ENCODE measurements around the gene METTL8.
"Not testable (repeated sequence)": the region's sequence is repeated elsewhere in the genome, so short reads cannot be mapped to it uniquely, and the experiment has no call there.

Gene METTL8

GRCh38 chr2:171387052-171387451 lies 46.7 kb downstream of the METTL8 start:
- DNase-seq (ENCODE audit: extremely low spot score), result no peak
- TF ChIP-seq ELF4 (IDR thresholded peaks at IDR 0.05) (no peak), ARNT (IDR thresholded peaks at IDR 0.05) (no peak), PKNOX1 (IDR thresholded peaks at IDR 0.05) (no peak), BHLHE40 (IDR thresholded peaks at IDR 0.05; ENCODE audit: borderline replicate concordance) (no peak), ZNF384 (IDR thresholded peaks at IDR 0.05) (no peak), CTBP1 (IDR thresholded peaks at IDR 0.05; ENCODE audit: borderline replicate concordance) (no peak)
- POLR2A ChIA-PET, result no interaction called here
- CTCF ChIA-PET, result interaction anchor here (0.6 kb wide), 2 partner anchors 8 to 1682 kb away, joined by 3 read pairs; no protein-coding TSS in a partner anchor

- ChIA-PET CTCF (interaction anchor here (0.6 kb wide), 1 partner anchor 1682 kb away, joined by 3 read pairs; no protein-coding TSS in a partner anchor), POLR2A (no interaction called here)
- DNase-seq (ENCODE audit: extremely low spot score), result no peak
- TF ChIP-seq TARDBP (IDR thresholded peaks at IDR 0.05) (no peak), NFRKB (IDR thresholded peaks at IDR 0.05) (no peak), CTBP1 (IDR thresholded peaks at IDR 0.05; ENCODE audit: borderline replicate concordance) (no peak), FOXA1 (IDR thresholded peaks at IDR 0.05) (no peak), ARNT (IDR thresholded peaks at IDR 0.05) (no peak), SP1 (IDR thresholded peaks at IDR 0.05) (no peak), SUZ12 (IDR thresholded peaks at IDR 0.05) (no peak)
These were observed 47.2 kb downstream of the METTL8 start for GRCh38 chr2:171386627-171387026.

GRCh38 chr2:171383134-171383533 lies 50.7 kb downstream of the METTL8 start:
- ChIA-PET POLR2A (interaction anchor here (0.6 kb wide), 1 partner anchor 10 kb away, joined by 3 read pairs; no protein-coding TSS in a partner anchor), CTCF (no interaction called here)

GRCh38 chr2:171382175-171382574 lies 51.6 kb downstream of the METTL8 start:
- POLR2A ChIA-PET; DNase-seq (ENCODE audit: extremely low spot score); CTCF ChIA-PET: not testable (repeated sequence)

More at GRCh38 chr2:171383134-171383533, 50.7 kb downstream of the METTL8 start:
- no peak for DNase-seq (ENCODE audit: extremely low spot score)
- no peak for TF ChIP-seq SP1 (IDR thresholded peaks at IDR 0.05)
- TF ChIP-seq HDGF (IDR thresholded peaks at IDR 0.05; ENCODE audit: borderline replicate concordance), result no peak
- TF ChIP-seq FOXM1 (IDR thresholded peaks at IDR 0.05; ENCODE audit: borderline replicate concordance), result no peak
- TF ChIP-seq TARDBP (IDR thresholded peaks at IDR 0.05), result no peak
- no peak for TF ChIP-seq FOXK2 (IDR thresholded peaks at IDR 0.05)
- no peak for TF ChIP-seq FOXA1 (IDR thresholded peaks at IDR 0.05)
- no peak for TF ChIP-seq BHLHE40 (IDR thresholded peaks at IDR 0.05; ENCODE audit: borderline replicate concordance)
- no peak for TF ChIP-seq PKNOX1 (IDR thresholded peaks at IDR 0.05)
- TF ChIP-seq NFRKB (IDR thresholded peaks at IDR 0.05), result no peak
- no peak for TF ChIP-seq ELF4 (IDR thresholded peaks at IDR 0.05)
- TF ChIP-seq ARNT (IDR thresholded peaks at IDR 0.05), result no peak
- no peak for TF ChIP-seq L3MBTL2 (conservative IDR thresholded peaks at IDR 0.05)
- no peak for TF ChIP-seq LEF1 (IDR thresholded peaks at IDR 0.05; ENCODE audit: borderline replicate concordance)
- TF ChIP-seq SUZ12 (IDR thresholded peaks at IDR 0.05), result no peak
- no peak for TF ChIP-seq CTBP1 (IDR thresholded peaks at IDR 0.05; ENCODE audit: borderline replicate concordance)
- no peak for TF ChIP-seq ZNF384 (IDR thresholded peaks at IDR 0.05)

GRCh38 chr2:171377852-171378251 lies 55.9 kb downstream of the METTL8 start:
- DNase-seq (ENCODE audit: extremely low spot score); POLR2A ChIA-PET; CTCF ChIA-PET: not testable (repeated sequence)

GRCh38 chr2:171367692-171368091 lies 66.1 kb downstream of the METTL8 start:
- TF ChIP-seq ARNT (IDR thresholded peaks at IDR 0.05), result no peak
- no peak for TF ChIP-seq PKNOX1 (IDR thresholded peaks at IDR 0.05)
- TF ChIP-seq FOXM1 (IDR thresholded peaks at IDR 0.05; ENCODE audit: borderline replicate concordance), result no peak
- TF ChIP-seq ELF4 (IDR thresholded peaks at IDR 0.05), result no peak
- TF ChIP-seq SUZ12 (IDR thresholded peaks at IDR 0.05), result no peak
- TF ChIP-seq TARDBP (IDR thresholded peaks at IDR 0.05), result no peak
- TF ChIP-seq NFRKB (IDR thresholded peaks at IDR 0.05), result no peak
- no peak for TF ChIP-seq CTBP1 (IDR thresholded peaks at IDR 0.05; ENCODE audit: borderline replicate concordance)
- TF ChIP-seq LEF1 (IDR thresholded peaks at IDR 0.05; ENCODE audit: borderline replicate concordance), result no peak
- no peak for TF ChIP-seq BHLHE40 (IDR thresholded peaks at IDR 0.05; ENCODE audit: borderline replicate concordance)
- POLR2A ChIA-PET, result no interaction called here
- no peak for DNase-seq (ENCODE audit: extremely low spot score)
- CTCF ChIA-PET, result no interaction called here

- ChIA-PET POLR2A (no interaction called here), CTCF (no interaction called here)
These were observed 68.0 kb downstream of the METTL8 start for GRCh38 chr2:171365778-171366177.

GRCh38 chr2:171365232-171365631 lies 68.6 kb downstream of the METTL8 start:
- ChIA-PET CTCF (no interaction called here), POLR2A (no interaction called here)
- DNase-seq (ENCODE audit: extremely low spot score), result no peak
- TF ChIP-seq PKNOX1 (IDR thresholded peaks at IDR 0.05) (no peak), HDGF (IDR thresholded peaks at IDR 0.05; ENCODE audit: borderline replicate concordance) (no peak), ELF4 (IDR thresholded peaks at IDR 0.05) (no peak), FOXM1 (IDR thresholded peaks at IDR 0.05; ENCODE audit: borderline replicate concordance) (no peak), FOXK2 (IDR thresholded peaks at IDR 0.05) (no peak)

More at GRCh38 chr2:171365778-171366177, 68.0 kb downstream of the METTL8 start:
- TF ChIP-seq LEF1 (IDR thresholded peaks at IDR 0.05; ENCODE audit: borderline replicate concordance) (no peak), FOXM1 (IDR thresholded peaks at IDR 0.05; ENCODE audit: borderline replicate concordance) (no peak)
- no peak for DNase-seq (ENCODE audit: extremely low spot score)

Measured in HEK293T (cell line).